ENCODE data around the gene BRINP3.

GRCh38 chr1:190328361-190328760 is 149.3 kb downstream of the BRINP3 start:
- TF ChIP-seq CBX8 (IDR thresholded peaks at IDR 0.05) (no peak), POLR2A (IDR thresholded peaks at IDR 0.05; ENCODE audit: low read length) (no peak), CTCF (IDR thresholded peaks at IDR 0.05) (no peak), REST (IDR thresholded peaks at IDR 0.05) (no peak), EP300 (IDR thresholded peaks at IDR 0.05) (no peak), JUN (IDR thresholded peaks at IDR 0.05) (no peak), CEBPB (IDR thresholded peaks at IDR 0.05) (no peak), NR3C1 (IDR thresholded peaks at IDR 0.05) (no peak), RARB (CRISPR knock-in tag; IDR thresholded peaks at IDR 0.05) (no peak), ZSCAN20 (CRISPR knock-in tag; IDR thresholded peaks at IDR 0.05) (no peak), POLR2AphosphoS2 (conservative IDR thresholded peaks at IDR 0.05; ENCODE audit: low read length) (no peak), FOXS1 (CRISPR knock-in tag; IDR thresholded peaks at IDR 0.05) (no peak)
- TF ChIP-seq, protein P1, sequence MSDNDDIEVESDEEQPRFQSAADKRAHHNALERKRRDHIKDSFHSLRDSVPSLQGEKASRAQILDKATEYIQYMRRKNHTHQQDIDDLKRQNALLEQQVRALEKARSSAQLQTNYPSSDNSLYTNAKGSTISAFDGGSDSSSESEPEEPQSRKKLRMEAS (IDR thresholded peaks at IDR 0.05), result no peak
- TF ChIP-seq, protein P2, sequence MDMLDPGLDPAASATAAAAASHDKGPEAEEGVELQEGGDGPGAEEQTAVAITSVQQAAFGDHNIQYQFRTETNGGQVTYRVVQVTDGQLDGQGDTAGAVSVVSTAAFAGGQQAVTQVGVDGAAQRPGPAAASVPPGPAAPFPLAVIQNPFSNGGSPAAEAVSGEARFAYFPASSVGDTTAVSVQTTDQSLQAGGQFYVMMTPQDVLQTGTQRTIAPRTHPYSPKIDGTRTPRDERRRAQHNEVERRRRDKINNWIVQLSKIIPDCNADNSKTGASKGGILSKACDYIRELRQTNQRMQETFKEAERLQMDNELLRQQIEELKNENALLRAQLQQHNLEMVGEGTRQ (IDR thresholded peaks at IDR 0.05), result no peak
